Measurements from ENCODE around the gene COL4A5. TPM values are rescaled to one million over a fixed set of nuclear protein-coding genes. Genes with fewer than 3 reads are reported as not detected.

Gene COL4A5
- total RNA-seq, 4 donors from 2014 or later = 32.8 to 60.9 (median 47.3) TPM

DNA sequence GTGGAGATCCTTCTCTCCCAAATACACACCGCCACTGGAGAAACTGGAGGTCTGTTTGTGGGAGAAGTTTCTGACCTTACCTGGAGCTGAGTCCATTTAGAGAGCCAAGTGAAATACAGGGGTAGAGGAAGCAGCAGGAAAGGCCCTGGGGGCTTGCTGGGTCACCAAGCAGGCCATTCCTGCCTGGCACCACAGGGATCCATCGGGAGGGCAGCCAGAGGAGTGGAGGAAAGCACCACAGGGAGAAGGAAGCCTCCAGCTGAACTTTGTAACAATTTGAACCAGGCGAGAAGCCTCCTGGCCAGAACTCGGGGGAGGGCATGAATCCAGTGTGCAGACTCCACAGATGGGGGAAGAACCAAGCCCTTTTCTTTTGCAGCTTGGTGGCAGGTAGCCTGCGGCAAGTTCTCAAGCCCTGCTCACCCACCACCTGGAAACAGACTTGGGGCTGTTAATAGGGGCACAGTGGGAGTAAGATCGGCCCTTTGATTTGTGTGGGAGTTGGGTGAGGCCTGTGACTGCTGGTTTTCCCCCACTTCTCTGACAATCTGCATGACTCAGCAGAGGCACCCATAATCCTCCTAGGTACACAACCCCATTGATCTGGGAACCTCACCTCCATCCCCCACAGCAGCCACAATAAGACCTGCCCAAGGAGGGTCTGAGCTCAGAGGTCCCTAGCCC lies 202.1 kb downstream of the COL4A5 start:
- TF ChIP-seq, protein P1, sequence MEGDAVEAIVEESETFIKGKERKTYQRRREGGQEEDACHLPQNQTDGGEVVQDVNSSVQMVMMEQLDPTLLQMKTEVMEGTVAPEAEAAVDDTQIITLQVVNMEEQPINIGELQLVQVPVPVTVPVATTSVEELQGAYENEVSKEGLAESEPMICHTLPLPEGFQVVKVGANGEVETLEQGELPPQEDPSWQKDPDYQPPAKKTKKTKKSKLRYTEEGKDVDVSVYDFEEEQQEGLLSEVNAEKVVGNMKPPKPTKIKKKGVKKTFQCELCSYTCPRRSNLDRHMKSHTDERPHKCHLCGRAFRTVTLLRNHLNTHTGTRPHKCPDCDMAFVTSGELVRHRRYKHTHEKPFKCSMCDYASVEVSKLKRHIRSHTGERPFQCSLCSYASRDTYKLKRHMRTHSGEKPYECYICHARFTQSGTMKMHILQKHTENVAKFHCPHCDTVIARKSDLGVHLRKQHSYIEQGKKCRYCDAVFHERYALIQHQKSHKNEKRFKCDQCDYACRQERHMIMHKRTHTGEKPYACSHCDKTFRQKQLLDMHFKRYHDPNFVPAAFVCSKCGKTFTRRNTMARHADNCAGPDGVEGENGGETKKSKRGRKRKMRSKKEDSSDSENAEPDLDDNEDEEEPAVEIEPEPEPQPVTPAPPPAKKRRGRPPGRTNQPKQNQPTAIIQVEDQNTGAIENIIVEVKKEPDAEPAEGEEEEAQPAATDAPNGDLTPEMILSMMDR (IDR thresholded peaks at IDR 0.05) = no peak
- TF ChIP-seq POLR2A (IDR thresholded peaks at IDR 0.05) = no peak
- H3K27ac ChIP-seq = no peak overlapping the region
- 100% methylated on average over 1 to 4 of the region's 6 CpGs for WGBS, 2 donors
- H3K27me3 ChIP-seq = no peaks in the 10 kb centered on the region
- H3K4me3 ChIP-seq (replicated peaks in 1 of 3) = no peak overlapping the region
- no peaks in the 10 kb centered on the region for H3K4me1 ChIP-seq
- H3K9me3 ChIP-seq = no peaks in the 10 kb centered on the region
- no peaks in the 10 kb centered on the region for H3K36me3 ChIP-seq
- DNase-seq = no peak
- intact Hi-C loops (cut with DNase I) = no loop called here

DNA sequence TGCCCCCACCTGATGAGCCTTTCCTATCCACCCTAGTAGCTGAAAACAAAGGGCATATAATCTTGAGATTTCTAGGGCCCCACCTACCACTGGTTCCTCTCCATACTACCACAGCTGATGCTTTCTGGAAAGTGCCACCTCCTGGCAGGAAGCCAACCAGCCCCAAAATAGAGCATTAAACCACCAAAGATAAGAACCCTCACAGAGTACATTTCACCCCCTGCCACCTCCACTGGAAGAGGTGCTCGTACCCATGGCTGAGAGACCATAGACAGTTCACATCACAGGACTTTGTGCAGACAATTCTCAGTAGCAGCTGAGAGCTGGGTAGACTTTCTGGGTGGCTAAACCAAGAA lies 202.6 kb downstream of the COL4A5 start:
- 67% methylated on average over 1 of the region's 1 CpG; no CpG with 5 or more reads in 1 of the 2 donors for WGBS, 2 donors
- Histone ChIP-seq H3K36me3 (no peaks in the 10 kb centered on the region), H3K4me3 (replicated peaks in 1 of 3) (no peak overlapping the region), H3K27me3 (no peaks in the 10 kb centered on the region), H3K9me3 (no peaks in the 10 kb centered on the region), H3K27ac (no peak overlapping the region), H3K4me1 (no peaks in the 10 kb centered on the region)
- TF ChIP-seq POLR2A (IDR thresholded peaks at IDR 0.05) = no peak
- TF ChIP-seq, protein P1 (IDR thresholded peaks at IDR 0.05) = no peak
- intact Hi-C loops (cut with DNase I) = no loop called here
- no peak for DNase-seq

DNA sequence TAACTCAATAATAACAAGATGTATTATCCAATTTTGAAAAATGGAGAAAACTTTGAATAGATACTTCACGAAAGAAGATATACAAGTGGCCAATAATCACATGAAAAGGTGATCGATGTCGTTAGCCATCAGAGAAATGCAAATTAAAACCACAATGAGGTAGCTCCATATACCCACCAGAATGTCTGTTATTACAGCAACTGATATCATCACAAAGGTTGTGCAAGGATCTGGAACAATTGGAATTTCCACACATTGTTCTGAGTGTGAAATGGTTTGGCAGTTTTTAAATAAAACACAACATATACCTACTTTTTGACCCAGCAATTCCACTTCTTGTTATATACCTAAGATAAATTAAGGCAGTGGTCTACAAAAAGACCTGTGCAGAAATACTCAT lies 225.1 kb downstream of the COL4A5 start:
- WGBS, 2 donors = 93 to 96% methylated on average over 3 of the region's 3 CpGs
- Histone ChIP-seq H3K4me1 (no peaks in the 10 kb centered on the region), H3K4me3 (replicated peaks in 1 of 3) (no peak overlapping the region), H3K27ac (no peak overlapping the region), H3K36me3 (no peaks in the 10 kb centered on the region), H3K27me3 (no peaks in the 10 kb centered on the region), H3K9me3 (no peaks in the 10 kb centered on the region)
- no peak for DNase-seq
- no peak for TF ChIP-seq POLR2A (IDR thresholded peaks at IDR 0.05)
- TF ChIP-seq, protein P1 (IDR thresholded peaks at IDR 0.05) = no peak
- intact Hi-C loops (cut with DNase I) = no loop called here

DNA sequence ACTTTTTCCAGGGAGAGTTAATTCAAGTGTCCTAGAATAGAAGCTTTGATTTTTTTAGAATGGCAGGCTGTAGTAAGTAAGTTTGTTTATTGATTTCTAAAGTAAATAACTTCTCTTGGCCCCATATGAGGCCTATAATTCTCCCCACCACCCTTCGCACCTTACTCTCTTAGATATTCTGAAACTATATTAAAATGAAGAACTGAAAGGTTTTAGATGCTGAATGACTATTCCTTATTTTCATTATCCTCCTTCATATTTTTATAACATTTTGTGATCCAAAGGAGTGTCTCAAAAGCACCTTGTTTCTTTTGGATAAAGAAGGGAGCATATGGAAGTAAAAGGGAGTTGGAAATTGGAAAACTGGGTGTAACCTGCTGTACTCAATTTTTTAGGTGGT lies 226.5 kb downstream of the COL4A5 start:
- no peaks in the 10 kb centered on the region for H3K4me1 ChIP-seq
- no peaks in the 10 kb centered on the region for H3K36me3 ChIP-seq
- H3K4me3 ChIP-seq (replicated peaks in 1 of 3) = no peak overlapping the region
- no peak overlapping the region for H3K27ac ChIP-seq
- DNase-seq = no peak
- TF ChIP-seq POLR2A (IDR thresholded peaks at IDR 0.05) = no peak
- TF ChIP-seq, protein P1 (IDR thresholded peaks at IDR 0.05) = no peak
- no peaks in the 10 kb centered on the region for H3K27me3 ChIP-seq
- intact Hi-C loops (cut with DNase I) = no loop called here
- 100% methylated on average over 1 of the region's 1 CpG for WGBS, 2 donors
- H3K9me3 ChIP-seq = no peaks in the 10 kb centered on the region

DNA sequence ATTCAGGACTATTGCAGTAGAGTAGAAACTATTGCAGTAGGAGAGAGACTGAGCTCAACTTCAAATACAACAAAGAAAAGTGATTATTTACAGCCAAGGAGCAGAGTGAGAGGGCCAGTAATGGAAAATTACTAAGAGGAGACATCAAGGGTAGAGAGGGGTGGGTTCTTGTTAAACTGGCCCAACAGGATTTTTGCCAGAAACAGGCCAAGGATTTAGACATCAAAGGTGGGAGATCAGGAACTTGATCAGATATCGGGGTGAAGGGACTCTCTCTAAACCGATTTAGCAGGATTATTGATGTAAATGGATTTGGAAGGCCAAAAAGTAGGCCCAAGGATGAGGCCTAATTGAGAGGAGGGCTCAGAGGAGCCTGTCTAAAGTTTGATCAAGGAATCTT lies 231.9 kb downstream of the COL4A5 start:
- no peaks in the 10 kb centered on the region for H3K9me3 ChIP-seq
- H3K27me3 ChIP-seq = no peaks in the 10 kb centered on the region
- no peaks in the 10 kb centered on the region for H3K36me3 ChIP-seq
- no peak for TF ChIP-seq POLR2A (IDR thresholded peaks at IDR 0.05)
- TF ChIP-seq, protein P1 (IDR thresholded peaks at IDR 0.05) = no peak
- H3K27ac ChIP-seq = no peak overlapping the region
- no peak overlapping the region for H3K4me3 ChIP-seq (replicated peaks in 1 of 3)
- no peak for DNase-seq
- WGBS, 2 donors = 59 to 64% methylated on average over 2 of the region's 2 CpGs
- intact Hi-C loops (cut with DNase I) = no loop called here
- H3K4me1 ChIP-seq = no peaks in the 10 kb centered on the region
